ACHN (cell line): Measurements from ENCODE around the gene PTPRK.
A peak's percentile ranks its signal among the peaks of the same experiment; 100 is the strongest.

ENCODE experiments used
- DNase-seq: peaks from one replicate; pipeline ENCODE4 v3.0.0-alpha.2; 2015
- in situ Hi-C: cut with HindIII; loops from 2 replicates; pipeline ENCODE4 v1.10.0; 2017; ENCODE audit warnings: low sequenced_read_pairs, low pct_ligation_motif_present, low pct_unique_long_range_greater_than_20kb

The PTPRK gene

DNA sequence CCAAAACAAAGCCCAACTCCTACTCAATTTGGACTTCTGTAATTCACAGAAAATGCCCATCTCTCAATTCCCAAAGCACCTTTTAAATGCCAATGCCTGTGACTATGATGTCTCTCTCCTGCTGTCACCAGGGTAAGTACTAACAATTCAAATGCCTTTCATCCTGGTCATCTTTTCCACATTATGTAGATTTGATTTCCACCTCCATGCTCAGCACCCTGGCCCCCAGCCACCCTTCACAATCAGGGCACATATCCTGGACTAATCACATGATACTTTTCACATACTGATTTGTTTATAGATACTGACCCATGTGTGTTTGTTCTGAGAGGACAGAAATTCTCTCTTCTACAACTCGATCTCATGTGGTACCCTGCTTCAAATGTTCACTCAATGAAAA, 236.3 kb downstream of the PTPRK start:
- in situ Hi-C loops: no loop called here

DNA sequence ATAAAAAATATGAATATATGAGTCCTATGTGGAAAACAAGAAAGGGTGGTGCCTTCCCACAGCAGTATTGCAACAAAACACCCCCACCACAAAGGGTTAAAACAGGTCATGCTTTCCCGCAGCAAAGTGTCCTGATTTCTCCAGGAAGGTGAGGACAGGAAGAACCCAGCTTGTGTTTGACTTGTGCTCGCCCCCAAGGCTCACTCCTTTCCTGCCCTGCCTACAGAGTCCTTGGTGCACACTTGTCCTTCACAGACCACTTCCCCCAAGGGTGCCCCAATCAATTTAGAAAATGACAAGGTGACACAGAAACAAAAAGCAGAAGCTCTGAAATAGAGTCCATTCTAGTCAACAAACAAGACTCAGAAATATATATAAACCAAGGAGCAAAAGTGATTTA, 237.4 kb downstream of the PTPRK start:
- DNase-seq: no peak
- in situ Hi-C loops: no loop called here

More for the DNA sequence above, 236.3 kb downstream of the PTPRK start:
- no peak for DNase-seq

DNA sequence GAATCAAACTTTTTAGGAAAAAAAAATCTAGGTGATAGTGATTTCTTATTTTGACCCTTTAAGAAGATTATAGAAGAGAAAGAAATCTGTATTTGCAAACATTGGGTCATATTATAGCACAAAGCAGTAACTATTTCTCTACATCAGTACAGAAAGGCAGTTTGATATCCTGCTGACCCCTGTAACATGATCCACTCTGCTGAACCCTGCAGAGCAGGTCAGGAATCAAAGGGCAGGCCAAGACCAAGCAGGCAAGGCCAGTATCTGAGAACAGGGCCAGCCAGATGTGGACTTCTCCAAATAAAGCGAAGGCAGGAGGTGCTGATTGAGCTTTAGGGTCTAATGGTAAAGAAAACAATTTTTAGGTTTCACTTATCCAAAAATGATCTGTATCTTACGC, 239.4 kb downstream of the PTPRK start:
- no peak for DNase-seq
- in situ Hi-C loops: no loop called here

DNA sequence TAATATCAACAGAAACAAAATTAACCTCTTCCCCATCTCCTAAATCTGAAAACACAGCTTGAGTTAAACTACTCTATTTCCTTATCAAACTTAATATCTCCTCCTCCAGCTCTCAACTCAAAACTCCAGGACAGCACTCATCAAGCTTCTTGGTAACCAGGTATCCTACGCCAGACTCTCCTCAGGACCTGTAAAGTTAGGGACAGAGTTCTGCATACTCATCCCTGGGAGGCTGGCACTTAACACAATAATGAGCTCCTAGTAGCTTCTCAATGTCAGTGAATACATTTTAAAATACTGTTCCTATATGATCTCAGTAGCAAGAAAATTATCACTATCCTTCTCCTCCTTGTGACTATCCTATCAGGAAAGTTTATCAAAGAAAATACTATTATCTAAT, 240.3 kb downstream of the PTPRK start:
- DNase-seq: no peak
- in situ Hi-C loops: no loop called here

DNA sequence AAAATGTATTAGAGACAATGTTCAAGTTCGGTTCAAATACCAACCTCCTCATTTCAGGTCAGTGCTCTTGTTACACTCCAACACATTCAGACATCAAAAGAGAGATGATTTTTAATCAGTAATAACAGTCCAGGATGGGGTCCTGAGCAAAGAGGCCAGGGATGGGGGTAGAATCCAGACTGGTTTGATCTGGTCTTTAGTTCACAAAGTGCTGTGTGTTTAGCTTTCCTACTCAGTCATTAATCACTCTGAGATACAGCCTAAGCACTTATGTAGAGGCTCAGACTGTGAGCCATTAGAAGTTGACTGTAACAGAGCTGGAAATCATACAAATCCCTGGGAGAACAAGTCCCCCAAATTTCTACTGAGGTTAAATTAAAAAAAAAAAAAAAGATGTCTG, 241.6 kb downstream of the PTPRK start:
- no peak for DNase-seq
- in situ Hi-C loops: no loop called here

DNA sequence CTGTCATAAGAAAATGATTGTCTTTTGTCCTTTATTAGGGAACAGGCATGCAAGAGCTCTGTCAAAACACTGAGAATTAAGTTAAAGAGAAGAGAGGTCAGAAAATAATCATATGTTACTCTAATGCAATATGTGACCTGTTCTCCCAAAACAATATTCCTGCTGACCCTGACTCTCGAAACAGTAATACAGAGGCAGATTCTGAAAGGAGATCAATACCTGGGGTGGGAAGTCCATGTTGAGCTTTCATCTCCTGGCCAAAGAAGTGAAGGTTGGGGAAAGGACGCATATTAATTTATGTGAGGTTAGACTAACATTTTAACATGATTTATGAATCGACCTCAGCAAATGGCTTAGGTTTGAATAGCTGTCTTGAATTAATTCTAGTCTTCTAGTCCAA, 243.0 kb downstream of the PTPRK start:
- in situ Hi-C loops: no loop called here
- no peak for DNase-seq

DNA sequence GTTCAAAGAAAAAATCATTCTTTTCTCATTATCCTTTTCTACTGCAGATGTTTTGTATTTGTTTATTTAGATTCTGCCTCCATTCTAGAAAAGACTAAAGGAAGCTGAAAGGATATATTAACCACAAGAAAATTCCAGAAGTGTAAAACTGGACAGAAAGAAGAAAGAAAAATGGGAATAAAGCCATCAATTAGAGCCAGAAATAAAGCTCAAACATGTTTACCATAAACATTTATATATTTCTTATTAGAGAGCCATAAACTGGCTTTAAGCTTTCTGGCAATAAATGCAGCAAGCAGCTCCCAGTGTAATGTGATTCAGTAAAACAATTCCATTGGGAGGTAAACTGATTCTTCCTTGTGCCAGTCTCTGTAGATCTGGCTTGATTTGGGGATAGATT, 244.1 kb downstream of the PTPRK start:
- no peak for DNase-seq
- in situ Hi-C loops: no loop called here

DNA sequence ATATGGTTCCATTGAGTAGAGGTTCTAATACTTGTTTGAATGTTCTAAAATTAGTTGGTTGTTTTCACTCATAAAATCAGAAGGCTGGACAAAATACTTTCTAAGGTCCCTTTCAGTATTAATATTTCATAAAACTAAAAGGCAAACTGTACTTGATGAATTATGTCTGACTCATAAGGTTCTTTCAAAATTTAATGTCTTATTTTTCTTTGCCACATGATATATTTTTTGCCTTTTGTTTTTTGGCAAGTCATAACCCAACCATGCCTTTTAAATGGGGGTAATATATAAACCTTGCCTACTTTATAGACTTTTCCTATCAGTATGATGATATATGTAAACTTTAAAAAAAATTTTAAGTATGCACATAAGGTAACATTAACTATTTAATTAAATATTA, 244.7 kb downstream of the PTPRK start:
- in situ Hi-C loops: no loop called here
- no peak for DNase-seq

DNA sequence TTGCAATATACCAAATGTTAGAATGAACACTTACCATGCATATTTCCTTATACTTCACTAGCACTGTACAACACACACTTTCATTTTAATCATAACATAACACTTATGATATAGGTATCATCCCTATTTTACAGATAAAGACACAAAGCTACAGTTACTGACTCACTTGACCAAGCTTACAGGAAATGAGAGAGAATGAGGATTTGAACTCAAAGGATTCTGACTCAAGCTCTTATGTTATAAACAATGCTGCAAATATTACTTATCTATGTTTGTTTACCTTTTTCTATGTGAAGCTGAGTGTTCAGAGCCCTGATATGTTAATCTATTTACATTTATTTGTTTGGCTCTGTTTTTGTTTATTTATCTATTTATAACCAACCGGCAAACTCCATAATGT, 245.4 kb downstream of the PTPRK start:
- in situ Hi-C loops: no loop called here
- DNase-seq: peak; percentile 15

DNA sequence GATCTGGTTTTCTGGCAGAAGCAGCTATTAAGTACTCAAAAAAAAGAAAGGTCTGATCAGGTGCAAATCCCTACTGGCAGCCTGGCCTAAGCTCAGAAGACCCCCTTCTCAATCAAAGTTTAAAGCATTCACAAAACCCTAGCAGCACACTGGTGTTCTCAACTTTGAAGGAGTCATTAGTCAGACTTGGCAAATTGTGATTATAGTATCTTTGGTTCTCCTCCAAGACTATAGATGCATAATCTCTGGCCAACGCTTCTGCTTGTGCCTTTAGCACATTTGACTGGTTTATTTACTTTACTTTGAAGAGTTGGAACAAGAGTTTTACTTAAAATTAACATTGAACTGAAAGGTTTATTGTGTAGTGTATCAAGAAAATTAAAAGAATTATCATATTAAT, 248.9 kb downstream of the PTPRK start:
- no peak for DNase-seq
- in situ Hi-C loops: no loop called here

DNA sequence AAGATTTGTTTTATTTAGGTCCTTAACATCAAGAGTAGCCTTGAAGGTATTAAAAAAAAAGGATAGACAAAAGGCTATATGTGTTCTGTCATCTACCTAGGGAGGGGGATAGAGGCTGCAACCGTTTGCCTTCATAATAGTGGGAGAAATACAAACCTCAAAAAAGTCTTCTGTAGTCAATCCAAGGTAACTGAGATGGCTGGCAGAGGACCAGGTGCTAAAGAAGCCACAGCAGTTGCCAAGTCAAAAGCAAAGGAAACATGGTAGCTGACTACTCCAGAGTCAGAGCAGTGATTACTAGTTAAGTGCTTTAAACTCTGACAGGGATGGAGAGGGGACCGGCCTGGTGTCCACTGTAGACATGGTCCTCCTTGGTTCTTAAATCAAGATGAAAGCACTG, 249.4 kb downstream of the PTPRK start:
- in situ Hi-C loops: no loop called here
- no peak for DNase-seq

DNA sequence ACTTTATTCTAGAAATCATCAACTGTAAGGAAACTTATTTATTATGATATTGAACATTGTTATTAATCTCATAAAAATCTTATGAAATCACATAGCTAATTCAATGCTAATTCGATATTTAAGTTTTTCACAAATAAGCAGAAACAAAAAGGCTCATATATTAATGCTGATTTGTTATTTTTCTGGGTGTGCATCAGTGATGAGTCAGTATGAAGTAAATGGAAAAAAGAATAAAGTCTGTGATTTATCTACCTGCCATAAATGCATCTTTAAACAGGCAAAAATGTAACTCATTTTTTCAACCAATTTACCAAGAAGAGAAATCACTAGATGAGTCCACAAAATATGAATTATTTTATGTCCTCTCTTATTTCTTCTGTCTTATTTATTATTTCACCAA, 253.5 kb downstream of the PTPRK start:
- DNase-seq: no peak
- in situ Hi-C loops: no loop called here

DNA sequence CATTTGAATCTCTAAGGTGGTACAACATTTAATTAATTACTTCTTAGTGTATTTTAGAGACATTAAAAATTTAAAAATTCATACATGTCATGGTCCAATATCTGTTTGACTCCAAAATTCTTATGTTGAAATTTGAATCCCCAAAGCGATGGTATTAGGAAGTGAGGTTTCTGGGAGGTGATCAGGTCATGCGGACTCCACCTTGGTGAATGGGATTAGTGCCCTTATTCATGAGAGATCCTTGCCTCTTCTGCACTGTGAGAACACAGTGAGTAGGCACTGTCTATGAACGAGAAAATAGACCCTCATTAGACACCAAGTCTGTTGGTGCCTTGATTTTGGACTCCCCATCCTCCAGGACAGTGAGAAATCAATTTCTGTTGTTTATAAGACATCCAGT, 254.7 kb downstream of the PTPRK start:
- in situ Hi-C loops: no loop called here
- DNase-seq: no peak

DNA sequence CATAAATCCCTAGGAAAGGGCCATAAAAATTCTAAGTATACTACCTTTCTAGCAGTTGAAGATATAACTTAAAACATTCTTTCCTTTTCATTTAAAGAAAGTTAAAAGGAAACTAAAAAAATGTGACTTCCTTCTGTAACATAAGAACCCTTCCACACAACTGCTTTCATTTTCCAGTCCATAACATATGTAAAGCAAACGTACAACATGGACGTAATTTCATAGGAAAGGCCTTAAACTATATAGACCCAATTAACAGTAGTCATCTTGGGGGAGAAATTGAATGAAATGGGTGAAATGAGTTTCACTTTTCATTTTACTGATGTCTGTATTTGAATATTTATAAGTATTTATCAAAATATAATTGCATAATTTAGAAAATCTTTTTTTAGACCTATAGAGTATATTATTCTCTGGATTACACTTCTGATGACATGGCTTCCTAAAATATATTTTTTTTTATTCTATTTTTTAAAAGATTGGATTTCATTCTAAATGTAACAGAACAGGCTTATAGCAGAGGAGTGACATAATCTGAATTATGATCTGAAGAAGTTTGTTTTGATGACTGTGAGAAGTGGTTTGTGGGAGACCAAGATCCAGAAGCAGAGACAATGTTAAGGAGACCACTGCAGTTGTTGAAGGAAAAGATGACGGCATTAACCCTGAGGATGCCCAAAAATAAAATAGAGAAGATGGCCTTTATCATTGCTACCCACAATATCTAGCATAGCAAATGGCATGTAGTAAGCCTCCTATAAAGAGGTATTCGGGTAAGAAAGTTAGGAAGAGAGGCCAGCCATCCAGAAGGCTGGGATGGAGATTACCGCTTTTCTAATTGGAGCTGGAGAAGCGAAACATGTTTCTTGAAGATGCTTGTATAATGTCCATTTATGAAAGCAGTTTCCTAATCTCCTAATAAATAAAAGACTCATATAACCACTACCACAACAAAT, 260.4 kb downstream of the PTPRK start:
- DNase-seq: peak; percentile 2
- in situ Hi-C loops: no loop called here

DNA sequence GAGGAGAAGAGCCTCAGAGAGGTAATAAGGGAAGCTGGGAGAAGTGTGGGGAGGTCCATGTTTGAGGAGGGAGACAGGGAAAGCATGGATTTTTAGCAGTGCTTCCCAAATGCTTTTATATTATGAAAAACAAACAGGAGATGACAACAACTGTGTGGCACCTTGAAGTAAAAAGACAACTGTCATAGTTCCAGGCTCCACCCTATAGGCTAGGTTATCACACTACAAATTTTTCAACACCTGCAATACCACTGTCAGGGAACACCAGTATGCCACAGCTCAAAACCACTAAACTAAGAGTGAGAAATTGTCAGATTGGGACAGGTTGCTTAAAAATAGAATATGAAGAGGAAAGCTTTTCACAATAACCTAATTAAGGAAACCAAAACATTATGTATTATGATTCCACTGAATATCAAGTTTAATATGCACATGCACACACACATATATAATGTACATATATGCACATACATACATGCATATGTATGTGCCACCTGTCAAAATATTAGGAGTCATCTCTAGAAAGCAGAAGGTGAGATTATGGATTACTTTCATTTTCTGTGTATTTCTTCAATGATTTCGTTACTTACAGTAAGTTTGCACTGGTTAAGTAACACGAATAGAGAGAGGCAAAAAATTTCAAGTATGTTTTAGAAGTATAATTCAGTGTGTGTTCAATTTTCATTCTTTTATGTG, 261.2 kb downstream of the PTPRK start:
- DNase-seq: no peak
- in situ Hi-C loops: no loop called here

DNA sequence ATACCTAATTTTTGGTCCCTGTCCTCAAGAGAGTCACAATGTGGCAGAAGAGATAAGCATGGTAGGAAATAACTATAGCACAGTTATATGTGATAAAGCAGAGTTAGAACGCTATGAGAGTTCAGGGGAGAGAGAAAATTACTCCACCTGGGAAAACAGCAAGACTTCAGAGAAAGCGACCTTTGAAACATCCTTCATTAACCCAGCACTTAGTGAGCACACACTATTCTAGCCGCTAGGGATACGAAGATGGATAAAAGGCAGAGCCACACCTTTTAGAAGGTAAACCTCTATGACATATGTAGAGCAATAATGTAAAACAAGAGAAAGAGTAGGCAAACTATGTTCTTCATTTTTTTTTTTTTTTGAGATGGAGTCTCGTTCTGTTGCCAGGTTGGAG, 264.3 kb downstream of the PTPRK start:
- in situ Hi-C loops: no loop called here
- no peak for DNase-seq

DNA sequence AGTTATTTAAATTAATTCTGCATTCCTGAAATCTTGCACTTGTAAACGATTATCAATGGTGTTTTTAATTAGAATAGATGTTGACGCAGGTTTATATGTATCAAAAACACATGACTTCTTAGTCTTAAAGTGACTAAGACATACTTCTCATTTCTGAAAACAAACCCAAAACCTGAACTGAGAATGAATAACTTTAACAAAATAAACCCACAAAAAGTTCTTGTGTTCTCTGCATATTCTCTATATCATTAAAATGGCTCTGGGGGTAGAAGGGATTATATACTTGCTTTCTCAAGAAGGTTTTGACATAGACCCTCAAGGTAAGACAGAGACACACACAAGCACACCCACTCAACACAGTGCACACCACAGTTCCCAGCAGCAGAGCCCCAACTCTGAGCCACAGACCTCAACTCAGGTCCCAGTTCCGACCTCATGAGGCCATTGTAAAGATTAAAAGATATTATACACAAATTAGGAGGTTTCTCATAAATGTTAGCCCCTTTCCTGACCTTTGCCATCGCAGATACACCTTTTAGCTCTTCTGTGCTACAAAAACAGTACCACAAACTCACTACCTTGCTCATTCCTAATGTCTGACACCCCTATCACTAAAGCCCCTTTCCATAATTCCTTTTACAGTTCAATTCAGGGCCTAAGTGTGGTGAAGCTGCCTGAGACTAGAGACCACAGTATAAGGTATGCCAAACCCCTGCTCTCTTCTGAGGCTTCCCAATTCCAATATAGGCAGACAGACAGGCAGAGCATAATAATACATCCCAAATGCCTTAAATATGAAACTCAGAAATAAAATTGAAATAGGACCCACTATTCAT, 267.8 kb downstream of the PTPRK start:
- no peak for DNase-seq
- in situ Hi-C loops: no loop called here

DNA sequence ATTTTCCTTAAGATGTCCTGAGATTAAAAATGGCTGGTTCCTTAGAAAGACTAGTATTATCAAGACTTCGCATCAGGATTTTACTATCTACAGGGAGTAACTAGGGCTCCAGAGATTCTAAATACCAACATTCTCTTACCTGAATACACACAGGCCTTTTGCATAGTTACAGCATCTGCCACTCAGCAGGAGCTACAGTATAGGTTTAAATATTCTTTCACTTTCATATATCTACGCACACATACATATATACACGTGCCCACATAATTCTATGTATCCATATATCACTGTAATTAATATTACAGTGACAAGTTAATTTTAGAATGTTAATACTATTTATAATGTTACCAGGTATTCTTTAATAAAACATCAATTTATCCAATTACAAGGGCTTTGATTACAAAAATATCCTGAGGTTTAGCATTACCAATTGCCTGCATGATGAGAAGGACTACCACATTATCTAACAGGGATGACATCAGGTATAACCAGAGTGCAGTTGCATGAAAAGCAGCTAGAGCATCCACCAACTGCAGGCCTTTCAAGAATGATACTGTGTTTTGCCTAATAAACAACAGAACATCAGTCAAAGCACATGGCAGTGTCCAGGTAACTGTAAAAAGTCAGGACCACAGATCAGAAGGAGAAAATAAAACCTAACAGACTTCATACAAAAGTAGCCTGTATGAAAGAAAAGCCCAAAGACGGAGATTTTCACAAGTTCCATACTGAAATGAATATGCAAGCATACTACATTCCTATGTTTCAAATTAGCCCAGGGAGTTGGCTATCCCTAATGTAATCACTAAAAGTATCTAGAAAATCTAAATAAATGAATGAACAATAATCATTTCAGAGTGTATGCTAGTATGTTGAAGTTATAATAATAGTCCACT, 268.7 kb downstream of the PTPRK start:
- in situ Hi-C loops: no loop called here
- DNase-seq: no peak
